HepG2 (cell line): ENCODE measurements around the gene MYL6B. TPM values are rescaled to one million over a fixed set of nuclear protein-coding genes. Genes with fewer than 3 reads are reported as not detected.

Source experiments
- GATAD1 ChIP-seq: IDR thresholded peaks from 2 replicates; pipeline ENCODE4 v1.6.1; 2016; ENCODE audit warnings: missing genetic modification reagents, missing compliant biosample characterization
- HNF4A ChIP-seq: sonication (generic); formaldehyde crosslinking; IDR thresholded peaks from 2 replicates; pipeline ENCODE4 v1.4.0; 2020; ENCODE audit warnings: missing genetic modification reagents
- KAT8 ChIP-seq: IDR thresholded peaks from 2 replicates; pipeline ENCODE4 v1.6.1; 2016; ENCODE audit warnings: missing genetic modification reagents, missing compliant biosample characterization
- KDM3A ChIP-seq: IDR thresholded peaks from 2 replicates; pipeline ENCODE4 v1.6.1; 2018; ENCODE audit warnings: low read depth, missing compliant biosample characterization
- KDM5A ChIP-seq: fragments of 200-600 bp; sonication (generic); IDR thresholded peaks from 2 replicates; pipeline ENCODE4 v1.7.0; 2018; ENCODE audit warnings: antibody characterized with exemption, mild to moderate bottlenecking, low read length, borderline replicate concordance
- MAF1 ChIP-seq: sonication (generic); formaldehyde crosslinking; IDR thresholded peaks from 2 replicates; pipeline ENCODE4 v1.5.0; 2020; ENCODE audit warnings: missing genetic modification reagents, borderline replicate concordance
- MTF1 ChIP-seq: sonication (generic); formaldehyde crosslinking; IDR thresholded peaks from 2 replicates; pipeline ENCODE4 v1.5.0; 2020; ENCODE audit warnings: missing genetic modification reagents
- MTF2 ChIP-seq: sonication (generic); formaldehyde crosslinking; IDR thresholded peaks from 2 replicates; pipeline ENCODE4 v1.5.0; 2020; ENCODE audit warnings: missing genetic modification reagents, borderline replicate concordance
- RBM22 ChIP-seq: fragments of 200-400 bp; formaldehyde crosslinking; optimal IDR thresholded peaks from 2 replicates; pipeline ENCODE3; 2017; ENCODE audit warnings: mild to moderate bottlenecking, low read length, moderate library complexity
- SIN3A ChIP-seq: IDR thresholded peaks from 2 replicates; pipeline ENCODE4 v1.6.1; 2011; ENCODE audit warnings: low read depth, mild to moderate bottlenecking, control low read depth, low read length, borderline replicate concordance
- TBP ChIP-seq: sonication (generic); formaldehyde crosslinking; IDR thresholded peaks from 2 replicates; pipeline ENCODE4 v1.5.0; 2020; ENCODE audit warnings: missing genetic modification reagents
- THAP11 ChIP-seq: IDR thresholded peaks from 2 replicates; pipeline ENCODE4 v1.6.1; 2016; ENCODE audit warnings: missing biosample characterization, missing genetic modification reagents
- ZBTB37 ChIP-seq: sonication (generic); formaldehyde crosslinking; IDR thresholded peaks from 2 replicates; pipeline ENCODE4 v1.4.0; 2020; ENCODE audit warnings: mild to moderate bottlenecking, missing genetic modification reagents
- ZGPAT ChIP-seq: IDR thresholded peaks from 2 replicates; pipeline ENCODE4 v1.6.1; 2016; ENCODE audit warnings: mild to moderate bottlenecking
- ZMYM4 ChIP-seq: sonication (generic); formaldehyde crosslinking; IDR thresholded peaks from 2 replicates; pipeline ENCODE4 v1.8.1; 2023; ENCODE audit warnings: mild to moderate bottlenecking, missing genetic modification reagents
- ZNF234 ChIP-seq: sonication (generic); formaldehyde crosslinking; conservative IDR thresholded peaks from 2 replicates; pipeline ENCODE4 v1.5.1; 2020; ENCODE audit warnings: mild to moderate bottlenecking, missing genetic modification reagents
- ZNF275 ChIP-seq: sonication (generic); formaldehyde crosslinking; IDR thresholded peaks from 2 replicates; pipeline ENCODE4 v1.8.0; 2022; ENCODE audit warnings: missing genetic modification reagents, mild to moderate bottlenecking, inconsistent platforms, borderline replicate concordance
- ZNF503 ChIP-seq: sonication (generic); formaldehyde crosslinking; IDR thresholded peaks from 2 replicates; pipeline ENCODE4 v1.4.0; 2020; ENCODE audit warnings: missing genetic modification reagents
- ZNF549 ChIP-seq: sonication (generic); formaldehyde crosslinking; IDR thresholded peaks from 2 replicates; pipeline ENCODE4 v1.5.0; 2020; ENCODE audit warnings: missing genetic modification reagents
- ZNF652 ChIP-seq: IDR thresholded peaks from 2 replicates; pipeline ENCODE4 v1.6.1; 2016; ENCODE audit warnings: low read depth, borderline replicate concordance
- ZNF703 ChIP-seq: sonication (generic); formaldehyde crosslinking; IDR thresholded peaks from 2 replicates; pipeline ENCODE4 v1.5.1; 2020; ENCODE audit warnings: missing genetic modification reagents, mild to moderate bottlenecking, moderate library complexity, borderline replicate concordance
- ZNF792 ChIP-seq: IDR thresholded peaks from 2 replicates; pipeline ENCODE4 v1.6.1; 2016
- polyA plus RNA-seq, 8 experiments: library from polyadenylated mRNA; depleted of rRNA in 3 of 8; stranded (reverse) in 7 of 8; unstranded in 1 of 8; fragments of >200 nt; fragmentation: Illumina TruSeq in 4 of 8; extraction: Trizol in 4 of 8; gene quantifications; 2 replicates each; pipeline versions ENCODE4 v1.2.1 to v1.2.3, GENCODE V29; 2011 to 2016; ENCODE audit warnings: low read depth in 4 of 8, missing spikeins in 1 of 8, mixed read lengths in 1 of 8; ENCODE audit not compliant: insufficient read depth in 1 of 8
- total RNA-seq, 5 experiments: library from RNA; depleted of rRNA; stranded (reverse); fragments of >200 nt; fragmentation: Illumina TruSeq; extraction: Trizol; gene quantifications; 2 replicates each; pipeline ENCODE4 v1.2.3, GENCODE V29; 2016; ENCODE audit warnings: low read depth in 1 of 5

Gene MYL6B
- total and polyA plus RNA-seq, 2 of the 13 experiments (the other 11 are each of a cell fraction or from before 2014, with no cell fraction given): 75.7 to 88.7 TPM

GRCh38 chr12:56119361-56119796 is 33.0 kb upstream of the MYL6B start (continued):
- TF ChIP-seq ZGPAT (CRISPR knock-in tag) (no peak), GATAD1 (peak; percentile 75), ZNF792 (peak; percentile 25; the same call in 1 of the 2 replicates), SIN3A (peak; percentile 71; the same call in 1 of the 2 replicates), RBM22 (no peak), KDM5A (peak; percentile 82; the same call in 1 of the 2 replicates), TBP (CRISPR knock-in tag) (no peak), ZNF503 (CRISPR knock-in tag) (0 out of 2 replicates have a peak, but pooled peaks have one; percentile 19), KAT8 (CRISPR knock-in tag) (peak; percentile 29; the same call in 1 of the 2 replicates), ZMYM4 (CRISPR knock-in tag) (peak; percentile 56), ZNF234 (CRISPR knock-in tag) (no peak), KDM3A (CRISPR knock-in tag) (peak; percentile 28; the same call in 1 of the 2 replicates), ZBTB37 (no peak), MTF1 (CRISPR knock-in tag) (no peak), MAF1 (CRISPR knock-in tag) (no peak), HNF4A (peak; percentile 25), ZNF275 (CRISPR knock-in tag) (0 out of 2 replicates have a peak, but pooled peaks have one; percentile 17), ZNF703 (CRISPR knock-in tag) (no peak), MTF2 (CRISPR knock-in tag) (no peak), THAP11 (CRISPR knock-in tag) (peak; percentile 76), ZNF652 (CRISPR knock-in tag) (peak; percentile 51; the same call in 1 of the 2 replicates), ZNF549 (CRISPR knock-in tag) (no peak)
